ENCODE results near the gene POLG. TPM values are rescaled to one million over a fixed set of nuclear protein-coding genes. Genes with fewer than 3 reads are reported as not detected.

POLG gene
- total RNA-seq (39.4 TPM), polyA plus RNA-seq (ENCODE audit: insufficient read depth in 1 of 8, insufficient read length in 8 of 8, low replicate concordance in 1 of 8) (10 to 100 TPM; 36.6 to 53.2 (median 41.0) TPM)
- long read RNA-seq, donor 1, partial matches to known transcripts = 0 of 2 reads
- long read RNA-seq, donor 1, other reads (novel, unspliced or antisense) = 0 of 2 reads
- long read RNA-seq, donor 2 = 0 reads
- long read RNA-seq, donor 3, partial matches to known transcripts = 0 of 1 reads
- long read RNA-seq, donor 3, other reads (novel, unspliced or antisense) = 0 of 1 reads
- long read RNA-seq, donor 4, partial matches to known transcripts = 0 of 2 reads
- long read RNA-seq, donor 4, other reads (novel, unspliced or antisense) = 0 of 2 reads
- long read RNA-seq, donor 5, full-length matches to known transcripts = 11 of 36 reads
- long read RNA-seq, donor 5, partial matches to known transcripts = 25 of 36 reads
- long read RNA-seq, donor 5, other reads (novel, unspliced or antisense) = 0 of 36 reads
- long read RNA-seq, donor 6, full-length matches to known transcripts = 12 of 12 reads
- long read RNA-seq, donor 6, partial matches to known transcripts = 0 of 12 reads
- long read RNA-seq, donor 6, other reads (novel, unspliced or antisense) = 0 of 12 reads
- long read RNA-seq, donor 7, full-length matches to known transcripts = 5 of 11 reads
- long read RNA-seq, donor 7, partial matches to known transcripts = 6 of 11 reads
- long read RNA-seq, donor 7, other reads (novel, unspliced or antisense) = 0 of 11 reads
- long read RNA-seq, donor 8, partial matches to known transcripts = 0 of 3 reads
- long read RNA-seq, donor 8, other reads (novel, unspliced or antisense) = 0 of 3 reads
- long read RNA-seq, donor 9, transcript POLG-206 (2 exons, 764 nt) = major isoform, 7 of 8 reads
- long read RNA-seq, donor 9, partial matches to known transcripts = 0 of 8 reads
- long read RNA-seq, donor 9, other reads (novel, unspliced or antisense) = 0 of 8 reads
- long read RNA-seq, donor 10, partial matches to known transcripts = 0 of 3 reads
- long read RNA-seq, donor 10, other reads (novel, unspliced or antisense) = 0 of 3 reads
- long read RNA-seq, donor 11, partial matches to known transcripts = 0 of 4 reads
- long read RNA-seq, donor 11, other reads (novel, unspliced or antisense) = 0 of 4 reads

GRCh38 chr15:89334510-89335297, at the start of gene POLG:
POLG (minus strand) TSS chr15:89334824; CDS start chr15:89333754, 1,070 bp downstream.
- DNase-seq = peak; percentile 99
- Histone ChIP-seq H3K36me3 (ENCODE audit: control insufficient read depth, insufficient read depth, low read length) (peaks cover 29% of the 10 kb centered on the region), H3K27me3 (ENCODE audit: control insufficient read depth, insufficient read depth, low read length) (peaks cover 16% of the 10 kb centered on the region), H3K27ac (ENCODE audit: low read length) (peak within 1 kb of the TSS; percentile 85), H3K4me1 (ENCODE audit: control insufficient read depth, insufficient read depth, low read length) (peaks cover 42% of the 10 kb centered on the region), H3K4me3 (ENCODE audit: low read length) (peak within 1 kb of the TSS; percentile 91), H3K9me3 (replicated peaks; ENCODE audit: control insufficient read depth, low read depth, low read length) (no peaks in the 10 kb centered on the region)
- WGBS (ENCODE audit: insufficient coverage) = under 1% methylated on average over 58 of the region's 85 CpGs

- Histone ChIP-seq H3K27me3 (ENCODE audit: control insufficient read depth, insufficient read depth, low read length) (peaks cover 70% of the 10 kb centered on the region), H3K36me3 (ENCODE audit: control insufficient read depth, insufficient read depth, low read length) (no peaks in the 10 kb centered on the region), H3K27ac (ENCODE audit: low read length) (no peak overlapping the region), H3K4me1 (ENCODE audit: control insufficient read depth, insufficient read depth, low read length) (peaks cover 19% of the 10 kb centered on the region), H3K4me3 (ENCODE audit: low read length) (no peak overlapping the region), H3K9me3 (replicated peaks; ENCODE audit: control insufficient read depth, low read depth, low read length) (no peaks in the 10 kb centered on the region)
- no peak for DNase-seq
- 69% methylated on average over 1 of the region's 3 CpGs for WGBS (ENCODE audit: insufficient coverage)
Measured at GRCh38 chr15:89384176-89384604, 49.6 kb upstream of the POLG start.

GRCh38 chr15:89383365-89384175, 48.9 kb upstream of the POLG start:
- H3K9me3 ChIP-seq (replicated peaks; ENCODE audit: control insufficient read depth, low read depth, low read length) = no peaks in the 10 kb centered on the region
- no peaks in the 10 kb centered on the region for H3K36me3 ChIP-seq (ENCODE audit: control insufficient read depth, insufficient read depth, low read length)
- no peak overlapping the region for H3K4me3 ChIP-seq (ENCODE audit: low read length)
- DNase-seq = peak; percentile 90
- H3K27ac ChIP-seq (ENCODE audit: low read length) = no peak overlapping the region
- 7% methylated on average over 9 of the region's 10 CpGs for WGBS (ENCODE audit: insufficient coverage)
- peaks cover 22% of the 10 kb centered on the region for H3K4me1 ChIP-seq (ENCODE audit: control insufficient read depth, insufficient read depth, low read length)
- peaks cover 70% of the 10 kb centered on the region for H3K27me3 ChIP-seq (ENCODE audit: control insufficient read depth, insufficient read depth, low read length)

DNA sequence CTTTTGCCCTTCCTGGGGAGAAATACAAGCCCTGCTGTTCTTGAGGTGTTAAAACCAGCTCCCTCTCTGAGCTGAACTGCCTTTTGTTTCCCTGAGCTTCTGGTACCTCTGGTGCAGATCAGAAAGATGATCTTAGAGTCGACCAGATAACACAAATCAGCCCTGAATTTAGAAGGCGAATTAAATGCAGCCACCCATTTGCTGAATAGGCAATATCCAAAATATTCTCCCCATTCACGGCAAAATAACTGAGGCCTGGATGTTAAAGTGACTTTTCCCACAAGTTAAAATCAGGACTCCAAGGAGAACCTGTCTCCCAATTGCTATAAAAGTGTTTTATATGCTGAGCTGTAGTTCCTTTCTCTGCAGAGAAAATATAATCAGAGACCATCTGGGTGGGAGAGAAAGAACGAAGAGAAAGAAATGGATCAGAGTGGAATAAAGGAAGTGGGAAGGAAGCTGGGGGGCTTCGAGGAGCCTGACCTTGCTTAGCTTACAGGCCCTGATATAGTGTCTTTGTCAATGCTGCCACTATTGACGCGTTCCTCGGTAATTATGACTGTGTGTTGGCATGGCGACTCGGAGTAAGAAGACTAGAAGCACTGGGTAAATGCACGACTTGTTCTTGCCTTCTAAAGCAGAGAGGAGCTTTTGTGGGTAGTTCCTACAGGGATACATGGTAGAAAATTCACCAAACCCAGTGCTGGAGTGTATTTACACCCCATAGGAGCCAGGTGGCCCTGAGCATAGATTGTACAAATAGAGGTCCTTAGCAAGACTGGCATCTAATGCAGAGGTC, 47.5 kb upstream of the POLG start:
- H3K36me3 ChIP-seq (ENCODE audit: control insufficient read depth, insufficient read depth, low read length) = no peaks in the 10 kb centered on the region
- H3K4me1 ChIP-seq (ENCODE audit: control insufficient read depth, insufficient read depth, low read length) = peaks cover 31% of the 10 kb centered on the region
- no peak overlapping the region for H3K27ac ChIP-seq (ENCODE audit: low read length)
- 80% methylated on average over 10 of the region's 11 CpGs for WGBS (ENCODE audit: insufficient coverage)
- H3K9me3 ChIP-seq (replicated peaks; ENCODE audit: control insufficient read depth, low read depth, low read length) = no peaks in the 10 kb centered on the region
- H3K4me3 ChIP-seq (ENCODE audit: low read length) = no peak overlapping the region
- H3K27me3 ChIP-seq (ENCODE audit: control insufficient read depth, insufficient read depth, low read length) = peaks cover 77% of the 10 kb centered on the region
- DNase-seq = no peak

DNA sequence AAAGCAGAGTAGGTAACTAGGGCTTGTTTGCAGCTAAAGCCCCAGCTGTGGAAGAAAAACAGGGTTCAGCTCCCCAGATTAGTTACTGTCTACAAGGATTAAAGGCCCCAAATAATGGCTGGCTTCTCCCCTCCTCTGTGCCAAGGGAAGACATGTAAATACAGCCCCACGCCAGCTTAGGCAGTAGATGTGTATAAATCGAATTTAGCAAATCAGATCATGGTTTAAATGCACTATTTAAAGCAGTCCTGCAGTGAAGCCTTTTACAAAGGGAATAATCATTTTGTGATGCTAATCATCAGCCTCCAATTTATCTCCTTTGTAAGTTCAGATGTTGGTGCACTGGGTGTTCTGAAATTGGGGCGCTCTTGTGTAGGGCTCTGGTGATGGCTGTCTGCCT, 46.7 kb upstream of the POLG start:
- peaks cover 83% of the 10 kb centered on the region for H3K27me3 ChIP-seq (ENCODE audit: control insufficient read depth, insufficient read depth, low read length)
- H3K9me3 ChIP-seq (replicated peaks; ENCODE audit: control insufficient read depth, low read depth, low read length) = no peaks in the 10 kb centered on the region
- peaks cover 31% of the 10 kb centered on the region for H3K4me1 ChIP-seq (ENCODE audit: control insufficient read depth, insufficient read depth, low read length)
- WGBS (ENCODE audit: insufficient coverage) = 83% methylated on average over 1 of the region's 3 CpGs
- DNase-seq = no peak
- no peaks in the 10 kb centered on the region for H3K36me3 ChIP-seq (ENCODE audit: control insufficient read depth, insufficient read depth, low read length)
- H3K4me3 ChIP-seq (ENCODE audit: low read length) = no peak overlapping the region
- no peak overlapping the region for H3K27ac ChIP-seq (ENCODE audit: low read length)

DNA sequence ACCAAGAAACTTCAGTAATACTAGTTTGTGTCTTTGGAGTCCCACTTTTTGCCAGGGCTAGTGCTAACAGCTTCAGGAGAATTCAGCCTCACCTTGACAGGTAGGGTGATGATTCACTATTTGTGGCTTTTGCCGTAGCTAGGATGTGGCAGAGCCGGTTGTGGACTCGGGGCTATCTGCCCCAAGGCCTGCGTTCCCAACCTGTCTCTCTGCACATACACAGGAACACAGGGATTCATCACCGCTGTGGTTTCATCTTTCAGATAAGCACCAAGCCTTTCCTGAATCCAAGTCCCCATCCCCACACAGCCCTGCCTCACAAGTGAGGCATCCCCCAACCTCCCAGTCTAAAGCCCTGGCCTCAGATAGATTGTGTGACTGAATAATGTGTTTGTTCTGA, 45.2 kb upstream of the POLG start:
- H3K36me3 ChIP-seq (ENCODE audit: control insufficient read depth, insufficient read depth, low read length) = no peaks in the 10 kb centered on the region
- H3K4me1 ChIP-seq (ENCODE audit: control insufficient read depth, insufficient read depth, low read length) = peaks cover 31% of the 10 kb centered on the region
- H3K27ac ChIP-seq (ENCODE audit: low read length) = no peak overlapping the region
- H3K4me3 ChIP-seq (ENCODE audit: low read length) = no peak overlapping the region
- H3K9me3 ChIP-seq (replicated peaks; ENCODE audit: control insufficient read depth, low read depth, low read length) = no peaks in the 10 kb centered on the region
- peaks cover 84% of the 10 kb centered on the region for H3K27me3 ChIP-seq (ENCODE audit: control insufficient read depth, insufficient read depth, low read length)
- WGBS (ENCODE audit: insufficient coverage) = 83% methylated on average over 2 of the region's 5 CpGs
- DNase-seq = no peak

- peaks cover 30% of the 10 kb centered on the region for H3K4me1 ChIP-seq (ENCODE audit: control insufficient read depth, insufficient read depth, low read length)
- no peaks in the 10 kb centered on the region for H3K9me3 ChIP-seq (replicated peaks; ENCODE audit: control insufficient read depth, low read depth, low read length)
- H3K27me3 ChIP-seq (ENCODE audit: control insufficient read depth, insufficient read depth, low read length) = peaks cover 86% of the 10 kb centered on the region
- peak overlapping the region; percentile 37 for H3K4me3 ChIP-seq (ENCODE audit: low read length)
- 19% methylated on average over 22 of the region's 28 CpGs for WGBS (ENCODE audit: insufficient coverage)
- no peak for DNase-seq
- no peak overlapping the region for H3K27ac ChIP-seq (ENCODE audit: low read length)
- no peaks in the 10 kb centered on the region for H3K36me3 ChIP-seq (ENCODE audit: control insufficient read depth, insufficient read depth, low read length)
Measured at GRCh38 chr15:89379251-89379695, 44.6 kb upstream of the POLG start.

DNA sequence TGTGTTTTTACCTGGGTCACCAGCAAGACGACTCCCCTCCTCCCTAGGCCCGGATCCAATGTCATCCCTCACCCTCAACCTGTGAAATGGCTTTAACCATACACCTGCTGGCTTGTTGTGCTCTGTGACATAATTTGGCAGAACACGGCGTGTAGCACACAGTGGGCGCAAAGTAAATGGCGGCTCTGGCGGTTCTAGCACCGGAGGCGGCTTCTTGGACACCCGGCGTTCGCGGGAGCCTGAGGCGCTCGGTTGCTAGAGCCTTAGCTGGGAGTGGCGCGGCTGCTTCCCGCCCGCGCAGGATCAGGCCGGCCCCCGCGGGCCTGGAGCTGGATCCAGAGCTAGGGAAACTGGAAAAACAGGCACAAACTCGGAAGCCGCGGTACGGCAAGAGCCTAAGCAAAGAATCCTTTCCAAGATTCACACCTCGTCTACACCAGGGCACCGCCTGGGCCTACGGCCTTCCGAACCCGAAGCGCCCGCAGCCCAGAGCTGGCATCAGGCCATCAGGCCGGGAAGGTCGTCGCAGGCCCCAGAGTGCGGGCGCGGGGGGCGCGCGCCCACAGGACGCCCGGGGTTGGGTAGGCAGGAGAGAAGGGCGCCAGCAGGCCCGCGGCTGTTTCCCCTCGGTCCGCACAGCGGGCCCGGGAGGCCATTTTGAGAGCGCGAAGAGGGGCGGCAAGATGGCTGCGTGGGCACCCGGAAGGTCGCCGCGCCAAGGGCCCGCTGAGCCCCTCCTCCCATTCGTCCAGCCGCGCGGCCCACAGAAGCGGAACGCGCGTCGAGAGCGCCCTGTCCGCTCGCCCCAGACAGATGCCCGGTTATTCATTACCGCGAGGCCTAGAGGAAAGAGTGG, 43.9 kb upstream of the POLG start:
- no peaks in the 10 kb centered on the region for H3K36me3 ChIP-seq (ENCODE audit: control insufficient read depth, insufficient read depth, low read length)
- H3K9me3 ChIP-seq (replicated peaks; ENCODE audit: control insufficient read depth, low read depth, low read length) = no peaks in the 10 kb centered on the region
- peaks cover 91% of the 10 kb centered on the region for H3K27me3 ChIP-seq (ENCODE audit: control insufficient read depth, insufficient read depth, low read length)
- H3K4me3 ChIP-seq (ENCODE audit: low read length) = peak overlapping the region; percentile 37
- H3K4me1 ChIP-seq (ENCODE audit: control insufficient read depth, insufficient read depth, low read length) = peaks cover 22% of the 10 kb centered on the region
- H3K27ac ChIP-seq (ENCODE audit: low read length) = no peak overlapping the region
- DNase-seq = peak; percentile 52
- WGBS (ENCODE audit: insufficient coverage) = 2% methylated on average over 73 of the region's 76 CpGs

Data from muscle of leg (tissue), 16 donors.